Thoracic aorta (tissue), 2 donors: ENCODE results near the gene C1orf74. TPM values are rescaled to one million over a fixed set of nuclear protein-coding genes. Genes with fewer than 3 reads are reported as not detected.

Experiments used
- ATAC-seq: fragments of 150-250 bp; one replicate; pipeline ENCODE4 v1.8.0; 2017; ENCODE audit warnings: low read depth; ENCODE audit not compliant: insufficient number of reproducible peaks, low FRiP score
- DNase-seq: peaks from one replicate; pipeline ENCODE4 v3.0.0-alpha.2; 2020; ENCODE audit warnings: low spot score
- H3K27ac ChIP-seq, 2 donors: fragments of 200-600 bp; sonication (generic); 1 replicate in 1 of 2; 2 replicates in 1 of 2; pipeline ENCODE4 v1.5.1; 2016; ENCODE audit warnings: mild to moderate bottlenecking in 2 of 2, moderate library complexity in 2 of 2
- H3K27me3 ChIP-seq: fragments of 200-600 bp; sonication (generic); replicated peaks from 2 replicates; pipeline ENCODE4 v1.6.0; 2016; ENCODE audit warnings: mild to moderate bottlenecking; ENCODE audit not compliant: insufficient read depth
- H3K36me3 ChIP-seq: fragments of 200-600 bp; sonication (generic); one replicate; pipeline ENCODE4 v1.5.1; 2016
- H3K4me1 ChIP-seq, 2 donors: fragments of 200-600 bp; sonication (generic); 1 replicate in 1 of 2; 2 replicates in 1 of 2; pipeline versions ENCODE4 v1.5.1 to v1.6.0; 2016; ENCODE audit warnings: low read depth in 2 of 2, mild to moderate bottlenecking in 1 of 2; ENCODE audit not compliant: control insufficient read depth in 1 of 2
- H3K4me3 ChIP-seq: fragments of 200-600 bp; sonication (generic); 2 replicates; pipeline ENCODE4 v1.5.1; 2016; ENCODE audit warnings: mild to moderate bottlenecking
- H3K9me3 ChIP-seq: fragments of 200-600 bp; sonication (generic); 2 replicates; pipeline ENCODE4 v1.5.1; 2016
- total RNA-seq, 2 donors: library from RNA; depleted of rRNA; stranded (reverse); fragments of >200 nt; gene quantifications; one replicate each; pipeline versions ENCODE4 v1.1.0 to v1.2.3, GENCODE V29; 2016
- TF ChIP-seq, protein P1 (sequence below): fragments of 200-600 bp; sonication (generic); IDR thresholded peaks from one replicate; pipeline ENCODE4 v1.5.1; 2019; ENCODE audit warnings: antibody characterized with exemption

Gene C1orf74
- 1 to 10 TPM; 1.5 to 1.6 TPM for total RNA-seq

DNA sequence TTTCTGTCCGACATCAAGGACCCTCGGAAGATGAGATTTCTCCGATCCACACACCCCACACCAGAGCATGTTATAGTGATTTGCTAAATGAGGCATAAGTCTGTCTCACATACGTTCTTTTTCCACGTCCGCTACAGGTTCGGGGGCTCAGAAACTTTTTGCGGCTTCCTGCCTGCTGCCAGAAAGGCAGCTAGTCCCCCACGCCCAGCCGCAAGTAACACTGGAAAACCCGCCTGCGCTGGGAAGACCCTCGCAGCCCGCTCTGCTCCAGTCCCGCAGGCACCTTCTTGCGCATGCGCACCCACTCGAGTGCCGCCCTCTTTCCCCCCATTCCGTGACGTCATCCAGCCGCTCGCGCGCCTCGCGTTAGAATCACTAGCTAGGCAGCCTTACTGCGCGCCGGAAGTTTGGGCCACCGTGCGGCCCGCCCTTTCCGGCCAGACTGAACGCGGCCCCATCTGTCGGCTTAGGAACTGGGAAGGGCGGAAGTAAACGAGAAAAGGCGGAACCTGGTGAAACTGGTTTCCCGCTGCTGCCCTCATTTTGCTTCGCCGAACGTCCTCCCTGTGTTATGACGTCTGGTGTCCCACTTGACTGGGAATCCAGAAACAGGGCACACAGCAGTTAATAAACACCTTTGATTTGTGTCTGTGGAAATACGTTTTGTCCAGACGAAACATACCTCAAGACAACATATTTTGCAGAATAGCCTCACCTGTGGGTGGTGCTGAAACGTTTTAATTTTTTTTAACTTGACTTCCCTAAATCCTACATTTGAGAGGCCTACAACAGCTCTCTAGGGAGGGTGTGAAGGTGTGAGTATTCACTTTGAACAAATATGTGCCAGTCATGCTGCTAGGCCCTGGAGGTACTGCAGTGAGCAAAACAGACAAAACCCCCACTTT lies at the start of gene C1orf74:
C1orf74 (minus strand) TSS at position 295 of the 905 bp plus-strand sequence. CDS start 925 bp downstream, outside the sequence.
- ATAC-seq: peak; percentile 89
- TF ChIP-seq, protein P1, sequence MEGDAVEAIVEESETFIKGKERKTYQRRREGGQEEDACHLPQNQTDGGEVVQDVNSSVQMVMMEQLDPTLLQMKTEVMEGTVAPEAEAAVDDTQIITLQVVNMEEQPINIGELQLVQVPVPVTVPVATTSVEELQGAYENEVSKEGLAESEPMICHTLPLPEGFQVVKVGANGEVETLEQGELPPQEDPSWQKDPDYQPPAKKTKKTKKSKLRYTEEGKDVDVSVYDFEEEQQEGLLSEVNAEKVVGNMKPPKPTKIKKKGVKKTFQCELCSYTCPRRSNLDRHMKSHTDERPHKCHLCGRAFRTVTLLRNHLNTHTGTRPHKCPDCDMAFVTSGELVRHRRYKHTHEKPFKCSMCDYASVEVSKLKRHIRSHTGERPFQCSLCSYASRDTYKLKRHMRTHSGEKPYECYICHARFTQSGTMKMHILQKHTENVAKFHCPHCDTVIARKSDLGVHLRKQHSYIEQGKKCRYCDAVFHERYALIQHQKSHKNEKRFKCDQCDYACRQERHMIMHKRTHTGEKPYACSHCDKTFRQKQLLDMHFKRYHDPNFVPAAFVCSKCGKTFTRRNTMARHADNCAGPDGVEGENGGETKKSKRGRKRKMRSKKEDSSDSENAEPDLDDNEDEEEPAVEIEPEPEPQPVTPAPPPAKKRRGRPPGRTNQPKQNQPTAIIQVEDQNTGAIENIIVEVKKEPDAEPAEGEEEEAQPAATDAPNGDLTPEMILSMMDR: no peak
- no peaks in the 10 kb centered on the region for H3K9me3 ChIP-seq

DNA sequence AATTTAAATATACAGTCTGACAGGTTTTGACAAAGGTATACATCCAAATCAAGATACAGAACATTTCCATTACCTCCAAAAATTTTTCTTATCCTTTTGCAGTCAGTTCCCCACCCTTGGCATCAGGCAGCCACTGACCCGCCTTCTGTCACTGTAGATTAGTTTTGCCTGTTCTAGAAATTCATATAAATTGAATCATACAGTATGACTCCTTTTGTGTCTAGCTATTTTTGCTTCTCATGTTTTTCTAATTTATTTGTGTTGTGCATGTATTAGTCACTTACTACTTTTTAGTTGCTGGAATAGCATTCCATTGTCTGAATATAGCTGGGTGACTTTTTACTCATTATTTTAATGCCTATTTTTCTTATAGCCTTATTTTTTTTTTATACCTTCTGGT lies 47.3 kb upstream of the C1orf74 start:
- peaks cover 32% of the 10 kb centered on the region for H3K36me3 ChIP-seq
- TF ChIP-seq, protein P1: no peak
- ATAC-seq (no peak), DNase-seq (no peak)
- no peaks in the 10 kb centered on the region for H3K9me3 ChIP-seq
- H3K4me3 ChIP-seq: no peak overlapping the region
- peaks cover 11 to 17% of the 10 kb centered on the region in 2 donors for H3K4me1 ChIP-seq
- no peaks in the 10 kb centered on the region for H3K27me3 ChIP-seq
- no peak overlapping the region for H3K27ac ChIP-seq

More for the DNA sequence above, at the start of gene C1orf74:
- Histone ChIP-seq H3K4me1 (peaks cover 7 to 31% of the 10 kb centered on the region in 2 donors), H3K36me3 (no peaks in the 10 kb centered on the region), H3K27me3 (no peaks in the 10 kb centered on the region), H3K27ac (peak within 1 kb of the TSS; percentile 77 to 85), H3K4me3 (peak within 1 kb of the TSS; percentile 86)
- peak; percentile 97 for DNase-seq

DNA sequence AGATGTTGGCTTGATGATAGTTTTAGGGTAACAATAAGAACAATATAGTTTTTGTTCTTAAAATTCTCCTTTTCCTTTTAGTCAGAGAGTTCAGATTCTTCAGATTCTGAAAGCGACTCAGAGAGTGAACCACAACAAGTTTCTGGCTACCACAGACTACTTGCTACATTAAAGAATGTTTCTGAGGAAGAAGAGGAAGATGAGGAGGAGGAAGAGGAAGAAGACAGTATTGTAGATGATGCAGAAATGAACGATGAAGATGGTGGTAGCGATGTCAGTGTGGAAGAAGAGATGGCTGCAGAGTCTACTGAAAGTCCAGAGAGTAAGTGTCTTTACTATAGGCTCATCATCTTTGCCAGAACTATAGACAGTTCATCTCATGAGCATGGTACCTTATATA lies 46.4 kb upstream of the C1orf74 start:
- H3K27ac ChIP-seq: no peak overlapping the region
- H3K9me3 ChIP-seq: no peaks in the 10 kb centered on the region
- TF ChIP-seq, protein P1: no peak
- ATAC-seq: no peak
- H3K27me3 ChIP-seq: no peaks in the 10 kb centered on the region
- no peak overlapping the region for H3K4me3 ChIP-seq
- peaks cover 11 to 14% of the 10 kb centered on the region in 2 donors for H3K4me1 ChIP-seq
- no peak for DNase-seq
- H3K36me3 ChIP-seq: peaks cover 30% of the 10 kb centered on the region

DNA sequence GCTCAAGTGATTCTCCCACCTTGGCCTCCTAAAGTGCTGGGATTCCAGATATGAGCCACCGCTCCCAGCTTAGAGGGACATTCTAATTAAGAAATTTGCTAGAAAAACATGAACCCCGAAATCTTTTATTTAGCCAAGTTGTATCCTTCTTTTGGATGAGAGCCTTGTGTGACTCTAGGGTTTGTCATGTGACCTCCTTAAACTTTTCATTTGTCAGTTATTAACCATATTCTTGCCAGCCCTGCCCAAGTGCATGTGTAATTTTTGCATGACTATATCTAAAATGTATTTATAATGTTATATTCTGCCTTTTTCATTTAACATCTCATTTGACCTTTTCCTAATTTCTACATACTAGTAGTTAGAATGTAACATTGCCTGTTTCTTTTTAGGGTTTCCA lies 45.4 kb upstream of the C1orf74 start:
- Histone ChIP-seq H3K4me1 (peaks cover 11 to 12% of the 10 kb centered on the region in 2 donors), H3K9me3 (no peaks in the 10 kb centered on the region), H3K27me3 (no peaks in the 10 kb centered on the region), H3K4me3 (no peak overlapping the region), H3K36me3 (peaks cover 26% of the 10 kb centered on the region), H3K27ac (no peak overlapping the region)
- DNase-seq (no peak), ATAC-seq (no peak)
- TF ChIP-seq, protein P1: no peak

DNA sequence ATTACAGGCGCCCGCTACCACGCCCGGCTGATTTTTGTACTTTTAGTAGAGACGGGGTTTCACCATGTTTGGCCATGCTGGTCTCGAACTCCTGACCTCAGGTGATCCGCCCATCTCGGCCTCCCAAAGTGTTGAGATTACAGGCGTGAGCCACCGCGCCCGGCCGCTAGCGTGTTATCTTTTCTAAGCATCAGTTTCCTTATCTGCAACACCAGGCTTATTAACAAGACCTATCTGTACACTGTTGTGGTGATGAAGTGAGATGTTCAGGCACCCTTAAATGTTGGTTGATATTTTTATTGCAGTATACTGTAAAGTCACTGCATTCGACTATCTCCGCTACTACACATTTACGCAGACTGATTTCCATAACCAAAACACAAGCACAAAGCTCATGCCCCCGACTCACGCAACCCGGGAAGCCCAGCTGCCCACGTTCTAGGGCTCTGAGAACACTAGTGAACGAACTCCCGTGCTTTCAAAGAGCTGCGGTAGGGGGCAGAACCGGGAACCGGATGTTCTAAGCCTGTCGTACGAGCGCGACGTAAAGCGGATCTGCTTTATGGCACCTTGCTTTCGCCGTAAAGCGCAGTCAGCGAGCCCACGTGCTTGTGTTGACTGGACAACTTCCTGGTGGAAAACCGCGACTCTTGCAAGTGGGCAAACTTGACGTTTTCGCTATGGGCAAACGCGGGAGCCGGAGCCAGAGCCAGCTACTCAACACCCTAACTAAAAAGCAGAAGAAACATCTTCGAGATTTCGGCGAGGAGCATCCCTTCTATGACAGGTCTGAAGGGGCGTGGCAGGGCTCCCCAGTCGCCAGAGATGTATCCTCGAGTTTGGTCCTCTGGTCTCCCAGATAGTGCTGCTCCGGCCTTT lies 43.3 kb upstream of the C1orf74 start, which contains the start of gene UTP25:
UTP25 (plus strand) TSS at position 589 of the 879 bp plus-strand sequence; CDS start at position 681, 92 bp downstream.
- Histone ChIP-seq H3K27ac (peak within 1 kb of the TSS; percentile 52 to 69), H3K27me3 (no peaks in the 10 kb centered on the region), H3K4me3 (peak within 1 kb of the TSS; percentile 76), H3K4me1 (peaks cover 12 to 14% of the 10 kb centered on the region in 2 donors), H3K9me3 (no peaks in the 10 kb centered on the region), H3K36me3 (peaks cover 5% of the 10 kb centered on the region)
- DNase-seq (peak; percentile 81), ATAC-seq (peak; percentile 95)
- TF ChIP-seq, protein P1: peak; percentile 61
